Measurements from ENCODE around the gene HCLS1.
"Not testable (repeated sequence)": the region's sequence is repeated elsewhere in the genome, so short reads cannot be mapped to it uniquely, and the experiment has no call there.

HCLS1 gene

DNA sequence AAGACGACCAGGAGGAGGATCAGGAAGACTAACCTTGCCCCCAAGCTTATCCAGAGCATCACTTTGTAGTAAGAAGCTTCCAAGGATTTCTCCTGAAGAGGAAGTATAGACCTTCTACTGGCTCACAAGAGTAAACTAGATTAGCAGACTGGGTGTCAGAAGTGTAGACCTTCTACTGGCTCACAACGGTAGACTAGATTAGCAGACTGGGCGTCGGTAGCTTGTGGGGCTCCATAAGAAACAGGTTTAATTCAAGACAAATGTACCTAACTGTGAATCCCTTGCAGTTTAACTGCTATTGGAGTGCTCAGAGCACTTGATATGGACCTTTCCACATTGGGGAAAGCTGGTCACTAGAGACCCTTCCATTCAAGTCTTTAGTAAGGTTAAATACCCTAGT lies 54.6 kb downstream of the HCLS1 start:
- TF ChIP-seq CTCF (IDR thresholded peaks at IDR 0.05; ENCODE audit: low read length) (no peak), EZH2 (IDR thresholded peaks at IDR 0.05; ENCODE audit: borderline replicate concordance, low read length) (no peak)
- H3K4me2 ChIP-seq (ENCODE audit: low read length), result no peak overlapping the region
- no peak overlapping the region for H3K4me3 ChIP-seq (ENCODE audit: low read depth, low read length, poor library complexity, severe bottlenecking)
- H3K27ac ChIP-seq (ENCODE audit: low read depth, low read length, poor library complexity, severe bottlenecking), result no peak overlapping the region
- no peak overlapping the region for H2AFZ ChIP-seq (ENCODE audit: low read length)
- no peaks in the 10 kb centered on the region for H3K27me3 ChIP-seq (ENCODE audit: insufficient read depth, low read length)
- no peaks in the 10 kb centered on the region for H3K9me2 ChIP-seq (ENCODE audit: low read depth, low read length)
- no peaks in the 10 kb centered on the region for H3K4me1 ChIP-seq (ENCODE audit: insufficient read depth, low read length, severe bottlenecking)
- H3K36me3 ChIP-seq (ENCODE audit: insufficient read depth, low read length), result no peaks in the 10 kb centered on the region
- no peaks in the 10 kb centered on the region for H3K9me3 ChIP-seq (ENCODE audit: low read length)
- H3K9ac ChIP-seq (ENCODE audit: low read length), result no peak overlapping the region
- H4K20me1 ChIP-seq (ENCODE audit: insufficient read depth, low read length), result no peaks in the 10 kb centered on the region
- H3F3A ChIP-seq (ENCODE audit: insufficient read depth, low read length), result no peaks in the 10 kb centered on the region
- H3K79me2 ChIP-seq (ENCODE audit: insufficient read depth, low read length), result no peaks in the 10 kb centered on the region

GRCh38 chr3:121604759-121605158 lies 55.9 kb downstream of the HCLS1 start:
- no peaks in the 10 kb centered on the region for H4K20me1 ChIP-seq (ENCODE audit: insufficient read depth, low read length)

GRCh38 chr3:121601212-121601812 lies 59.4 kb downstream of the HCLS1 start:
- Histone ChIP-seq H3K9ac (ENCODE audit: low read length) (no peak overlapping the region), H4K20me1 (ENCODE audit: insufficient read depth, low read length) (no peaks in the 10 kb centered on the region), H3K9me2 (ENCODE audit: low read depth, low read length) (no peaks in the 10 kb centered on the region), H3K27ac (ENCODE audit: low read depth, low read length, poor library complexity, severe bottlenecking) (no peak overlapping the region), H3K36me3 (ENCODE audit: insufficient read depth, low read length) (no peaks in the 10 kb centered on the region), H3F3A (ENCODE audit: insufficient read depth, low read length) (no peaks in the 10 kb centered on the region), H3K27me3 (ENCODE audit: insufficient read depth, low read length) (no peaks in the 10 kb centered on the region), H3K79me2 (ENCODE audit: insufficient read depth, low read length) (no peaks in the 10 kb centered on the region), H2AFZ (ENCODE audit: low read length) (no peak overlapping the region), H3K4me2 (ENCODE audit: low read length) (no peak overlapping the region), H3K4me3 (ENCODE audit: low read depth, low read length, poor library complexity, severe bottlenecking) (no peak overlapping the region), H3K4me1 (ENCODE audit: insufficient read depth, low read length, severe bottlenecking) (peaks cover 5% of the 10 kb centered on the region), H3K9me3 (ENCODE audit: low read length) (no peaks in the 10 kb centered on the region)
- TF ChIP-seq EZH2 (IDR thresholded peaks at IDR 0.05; ENCODE audit: borderline replicate concordance, low read length) (no peak), CTCF (IDR thresholded peaks at IDR 0.05; ENCODE audit: low read length) (no peak)

More at GRCh38 chr3:121604759-121605158, 55.9 kb downstream of the HCLS1 start:
- H3K79me2 ChIP-seq (ENCODE audit: insufficient read depth, low read length), result no peaks in the 10 kb centered on the region
- no peaks in the 10 kb centered on the region for H3K9me2 ChIP-seq (ENCODE audit: low read depth, low read length)
- H3K4me2 ChIP-seq (ENCODE audit: low read length), result no peak overlapping the region
- no peaks in the 10 kb centered on the region for H3K36me3 ChIP-seq (ENCODE audit: insufficient read depth, low read length)
- no peak overlapping the region for H3K9ac ChIP-seq (ENCODE audit: low read length)
- no peaks in the 10 kb centered on the region for H3K4me1 ChIP-seq (ENCODE audit: insufficient read depth, low read length, severe bottlenecking)
- no peak overlapping the region for H3K4me3 ChIP-seq (ENCODE audit: low read depth, low read length, poor library complexity, severe bottlenecking)
- TF ChIP-seq EZH2 (IDR thresholded peaks at IDR 0.05; ENCODE audit: borderline replicate concordance, low read length), result no peak
- TF ChIP-seq CTCF (IDR thresholded peaks at IDR 0.05; ENCODE audit: low read length), result no peak
- no peak overlapping the region for H2AFZ ChIP-seq (ENCODE audit: low read length)
- H3K9me3 ChIP-seq (ENCODE audit: low read length), result no peaks in the 10 kb centered on the region
- H3K27ac ChIP-seq (ENCODE audit: low read depth, low read length, poor library complexity, severe bottlenecking), result no peak overlapping the region
- H3F3A ChIP-seq (ENCODE audit: insufficient read depth, low read length), result no peaks in the 10 kb centered on the region
- H3K27me3 ChIP-seq (ENCODE audit: insufficient read depth, low read length), result no peaks in the 10 kb centered on the region

DNA sequence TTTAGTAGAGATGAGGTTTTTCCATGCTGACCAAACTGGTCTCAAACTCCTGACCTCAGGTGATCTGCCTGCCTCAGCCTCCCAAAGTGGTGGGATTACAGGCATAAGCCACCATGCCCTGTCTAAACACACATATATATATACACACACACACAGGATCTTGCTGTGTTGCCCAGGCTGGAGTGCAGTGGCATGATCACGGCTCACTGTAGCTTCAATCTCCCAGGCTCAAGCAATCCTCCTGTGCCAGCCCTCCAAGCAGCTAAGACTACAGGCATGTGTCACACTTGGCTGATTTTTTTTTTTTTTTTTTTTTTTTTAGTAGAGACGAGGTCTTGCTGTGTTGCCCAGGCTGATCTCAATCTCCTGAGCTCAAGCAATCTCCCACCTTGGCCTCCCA lies 60.8 kb downstream of the HCLS1 start:
- H3F3A ChIP-seq (ENCODE audit: insufficient read depth, low read length); H3K79me2 ChIP-seq (ENCODE audit: insufficient read depth, low read length); H4K20me1 ChIP-seq (ENCODE audit: insufficient read depth, low read length); H3K9me3 ChIP-seq (ENCODE audit: low read length); H3K9ac ChIP-seq (ENCODE audit: low read length); H3K4me1 ChIP-seq (ENCODE audit: insufficient read depth, low read length, severe bottlenecking); H3K9me2 ChIP-seq (ENCODE audit: low read depth, low read length); H2AFZ ChIP-seq (ENCODE audit: low read length); H3K4me2 ChIP-seq (ENCODE audit: low read length); H3K27me3 ChIP-seq (ENCODE audit: insufficient read depth, low read length); H3K27ac ChIP-seq (ENCODE audit: low read depth, low read length, poor library complexity, severe bottlenecking); H3K4me3 ChIP-seq (ENCODE audit: low read depth, low read length, poor library complexity, severe bottlenecking); H3K36me3 ChIP-seq (ENCODE audit: insufficient read depth, low read length): not testable (repeated sequence)

Measured in OCI-LY1 (cell line).